ENCODE data around the gene GDA. TPM values are rescaled to one million over a fixed set of nuclear protein-coding genes. Genes with fewer than 3 reads are reported as not detected.

Gene GDA
- total RNA-seq, 1 experiment from 2014 or later = 49.4 TPM

DNA sequence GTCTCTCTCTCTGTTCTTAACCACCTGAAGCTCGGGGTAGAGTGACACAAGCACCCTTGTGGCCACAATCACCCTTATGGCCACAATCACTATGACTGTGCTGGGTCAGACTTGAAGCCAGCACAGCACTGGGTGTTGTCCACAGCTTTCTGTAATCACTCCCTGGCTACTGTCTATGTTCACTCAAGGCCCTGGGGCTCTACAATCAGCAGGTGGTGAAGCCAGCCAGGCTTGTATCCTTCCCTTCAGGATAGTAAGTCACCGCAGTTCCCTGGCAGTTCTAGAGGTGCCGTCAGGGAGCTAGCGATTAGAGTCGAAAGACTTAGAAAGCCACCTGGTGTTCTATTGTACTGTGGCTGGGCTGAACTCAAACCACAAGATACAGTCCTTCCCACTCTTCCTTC lies 44.2 kb downstream of the GDA start:
- TF ChIP-seq EZH2 (IDR thresholded peaks at IDR 0.05) (no peak), CEBPB (IDR thresholded peaks at IDR 0.05; ENCODE audit: low read depth) (no peak), TCF7L2 (IDR thresholded peaks at IDR 0.05; ENCODE audit: borderline replicate concordance, extremely low read depth, insufficient read depth, insufficient read length) (no peak), SP1 (IDR thresholded peaks at IDR 0.05; ENCODE audit: low read depth) (no peak), FOSL1 (IDR thresholded peaks at IDR 0.05; ENCODE audit: low read depth) (no peak), CBX3 (IDR thresholded peaks at IDR 0.05; ENCODE audit: low read depth) (no peak), JUND (IDR thresholded peaks at IDR 0.05) (no peak), ELF1 (IDR thresholded peaks at IDR 0.05; ENCODE audit: borderline replicate concordance, low read depth) (no peak), POLR2A (IDR thresholded peaks at IDR 0.05; ENCODE audit: borderline replicate concordance, extremely low read depth, insufficient read depth, insufficient read length) (no peak), EZH2phosphoT487 (IDR thresholded peaks at IDR 0.05; ENCODE audit: borderline replicate concordance) (no peak), SRF (IDR thresholded peaks at IDR 0.05; ENCODE audit: low read depth) (no peak), RAD21 (IDR thresholded peaks at IDR 0.05; ENCODE audit: low read depth) (no peak)
- TF ChIP-seq, protein P1, sequence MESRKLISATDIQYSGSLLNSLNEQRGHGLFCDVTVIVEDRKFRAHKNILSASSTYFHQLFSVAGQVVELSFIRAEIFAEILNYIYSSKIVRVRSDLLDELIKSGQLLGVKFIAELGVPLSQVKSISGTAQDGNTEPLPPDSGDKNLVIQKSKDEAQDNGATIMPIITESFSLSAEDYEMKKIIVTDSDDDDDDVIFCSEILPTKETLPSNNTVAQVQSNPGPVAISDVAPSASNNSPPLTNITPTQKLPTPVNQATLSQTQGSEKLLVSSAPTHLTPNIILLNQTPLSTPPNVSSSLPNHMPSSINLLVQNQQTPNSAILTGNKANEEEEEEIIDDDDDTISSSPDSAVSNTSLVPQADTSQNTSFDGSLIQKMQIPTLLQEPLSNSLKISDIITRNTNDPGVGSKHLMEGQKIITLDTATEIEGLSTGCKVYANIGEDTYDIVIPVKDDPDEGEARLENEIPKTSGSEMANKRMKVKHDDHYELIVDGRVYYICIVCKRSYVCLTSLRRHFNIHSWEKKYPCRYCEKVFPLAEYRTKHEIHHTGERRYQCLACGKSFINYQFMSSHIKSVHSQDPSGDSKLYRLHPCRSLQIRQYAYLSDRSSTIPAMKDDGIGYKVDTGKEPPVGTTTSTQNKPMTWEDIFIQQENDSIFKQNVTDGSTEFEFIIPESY (IDR thresholded peaks at IDR 0.05; ENCODE audit: extremely low read depth, insufficient replicate concordance, low read length) = no peak
- TF ChIP-seq, protein P2, sequence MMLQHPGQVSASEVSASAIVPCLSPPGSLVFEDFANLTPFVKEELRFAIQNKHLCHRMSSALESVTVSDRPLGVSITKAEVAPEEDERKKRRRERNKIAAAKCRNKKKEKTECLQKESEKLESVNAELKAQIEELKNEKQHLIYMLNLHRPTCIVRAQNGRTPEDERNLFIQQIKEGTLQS (IDR thresholded peaks at IDR 0.05) = no peak
- TF ChIP-seq, protein P3, sequence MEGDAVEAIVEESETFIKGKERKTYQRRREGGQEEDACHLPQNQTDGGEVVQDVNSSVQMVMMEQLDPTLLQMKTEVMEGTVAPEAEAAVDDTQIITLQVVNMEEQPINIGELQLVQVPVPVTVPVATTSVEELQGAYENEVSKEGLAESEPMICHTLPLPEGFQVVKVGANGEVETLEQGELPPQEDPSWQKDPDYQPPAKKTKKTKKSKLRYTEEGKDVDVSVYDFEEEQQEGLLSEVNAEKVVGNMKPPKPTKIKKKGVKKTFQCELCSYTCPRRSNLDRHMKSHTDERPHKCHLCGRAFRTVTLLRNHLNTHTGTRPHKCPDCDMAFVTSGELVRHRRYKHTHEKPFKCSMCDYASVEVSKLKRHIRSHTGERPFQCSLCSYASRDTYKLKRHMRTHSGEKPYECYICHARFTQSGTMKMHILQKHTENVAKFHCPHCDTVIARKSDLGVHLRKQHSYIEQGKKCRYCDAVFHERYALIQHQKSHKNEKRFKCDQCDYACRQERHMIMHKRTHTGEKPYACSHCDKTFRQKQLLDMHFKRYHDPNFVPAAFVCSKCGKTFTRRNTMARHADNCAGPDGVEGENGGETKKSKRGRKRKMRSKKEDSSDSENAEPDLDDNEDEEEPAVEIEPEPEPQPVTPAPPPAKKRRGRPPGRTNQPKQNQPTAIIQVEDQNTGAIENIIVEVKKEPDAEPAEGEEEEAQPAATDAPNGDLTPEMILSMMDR (IDR thresholded peaks at IDR 0.05 in 2 of 3, conservative IDR thresholded peaks at IDR 0.05 in 1 of 3; ENCODE audit: borderline replicate concordance in 1 of 3, insufficient read depth in 1 of 3, low read depth in 2 of 3, low read length in 2 of 3) = no peak
- RAD21 ChIA-PET (ENCODE audit: low non-redundant PET in 1 of 2, low total read pairs in 2 of 2, uncharacterized antibody in 2 of 2, unreplicated experiment in 2 of 2) = no interaction called here
- Histone ChIP-seq H3K9me3 (ENCODE audit: control insufficient read depth in 1 of 2, insufficient read depth in 1 of 2, low read depth in 1 of 2, low read length in 2 of 2) (no peaks in the 10 kb centered on the region), H4K20me1 (ENCODE audit: insufficient read depth) (no peaks in the 10 kb centered on the region), H3K4me3 (replicated peaks in 1 of 2; ENCODE audit: low read depth in 1 of 2, low read length in 2 of 2) (no peak overlapping the region), H3K4me1 (ENCODE audit: control insufficient read depth in 1 of 2, insufficient read depth in 2 of 2, low read length in 2 of 2) (no peaks in the 10 kb centered on the region), H3K27me3 (ENCODE audit: insufficient read depth, low read length) (no peaks in the 10 kb centered on the region), H3K9me2 (ENCODE audit: insufficient read depth) (no peaks in the 10 kb centered on the region), H2AFZ (ENCODE audit: low read depth, low read length, poor library complexity, severe bottlenecking) (no peak overlapping the region), H3K27ac (ENCODE audit: low read depth, low read length) (no peak overlapping the region), H3K4me2 (ENCODE audit: low read length) (no peak overlapping the region), H3K79me2 (ENCODE audit: insufficient read depth, low read length) (peaks cover 68% of the 10 kb centered on the region), H3K9ac (ENCODE audit: low read length) (no peak overlapping the region), H3K36me3 (ENCODE audit: control insufficient read depth in 1 of 2, insufficient read depth in 2 of 2, low read length in 2 of 2) (peaks cover 0 to 2% of the 10 kb centered on the region in 2 experiments; a peak in 2 of 4 replicates)
- intact Hi-C loops (cut with micrococcal nuclease) = no loop called here
- DNase-seq (ENCODE audit: low read depth, low spot score) = no peak
- CTCF ChIA-PET = no interaction called here
- no TSS peak for BruUV-seq (replicated peaks)
- no peak for ATAC-seq
- POLR2A ChIA-PET = no interaction called here
